Measurements from ENCODE around the gene CYP1A2. TPM values are rescaled to one million over a fixed set of nuclear protein-coding genes. Genes with fewer than 3 reads are reported as not detected.

CYP1A2 gene
- total and polyA plus RNA-seq, 2 of the 13 experiments (the other 11 are each of a cell fraction or from before 2014, with no cell fraction given), result 0.07 TPM; not detected in 1

GRCh38 chr15:74799856-74800558 lies 51.4 kb downstream of the CYP1A2 start (continued):
- TF ChIP-seq ZNF572 (CRISPR knock-in tag; IDR thresholded peaks at IDR 0.05) (no peak), WIZ (CRISPR knock-in tag; IDR thresholded peaks at IDR 0.05) (no peak), SMYD3 (CRISPR knock-in tag; IDR thresholded peaks at IDR 0.05) (no peak), NR2F2 (IDR thresholded peaks at IDR 0.05; ENCODE audit: borderline replicate concordance, low read depth) (no peak; the same call in 1 of the 2 replicates), ZNF205 (CRISPR knock-in tag; IDR thresholded peaks at IDR 0.05) (0 out of 2 replicates have a peak, but pooled peaks have one; percentile 42), SCMH1 (CRISPR knock-in tag; IDR thresholded peaks at IDR 0.05; ENCODE audit: borderline replicate concordance) (no peak), EED (CRISPR knock-in tag; IDR thresholded peaks at IDR 0.05) (no peak), KDM2A (CRISPR knock-in tag; IDR thresholded peaks at IDR 0.05; ENCODE audit: borderline replicate concordance, low read depth) (peak; percentile 70; the same call in 1 of the 2 replicates), ZNF772 (CRISPR knock-in tag; IDR thresholded peaks at IDR 0.05) (no peak), ZEB1 (IDR thresholded peaks at IDR 0.05; ENCODE audit: insufficient replicate concordance, low read depth) (no peak), HDAC1 (CRISPR knock-in tag; IDR thresholded peaks at IDR 0.05) (no peak), PAWR (CRISPR knock-in tag; IDR thresholded peaks at IDR 0.05; ENCODE audit: borderline replicate concordance) (no peak), CBX2 (IDR thresholded peaks at IDR 0.05; ENCODE audit: low read depth, low read length) (no peak), CBX2 (CRISPR knock-in tag; IDR thresholded peaks at IDR 0.05; ENCODE audit: low read depth) (no peak), NR2C2 (CRISPR knock-in tag; IDR thresholded peaks at IDR 0.05; ENCODE audit: borderline replicate concordance) (no peak), ZNF652 (CRISPR knock-in tag; IDR thresholded peaks at IDR 0.05; ENCODE audit: borderline replicate concordance, low read depth) (no peak), E2F2 (CRISPR knock-in tag; IDR thresholded peaks at IDR 0.05; ENCODE audit: borderline replicate concordance) (no peak), ZBTB21 (CRISPR knock-in tag; IDR thresholded peaks at IDR 0.05) (no peak), CEBPZ (IDR thresholded peaks at IDR 0.05; ENCODE audit: low read length) (no peak), NCOA2 (CRISPR knock-in tag; IDR thresholded peaks at IDR 0.05) (0 out of 2 replicates have a peak, but pooled peaks have one; percentile 13), TEF (CRISPR knock-in tag; IDR thresholded peaks at IDR 0.05) (no peak), TIGD3 (CRISPR knock-in tag; IDR thresholded peaks at IDR 0.05; ENCODE audit: borderline replicate concordance) (no peak), CAMTA2 (CRISPR knock-in tag; IDR thresholded peaks at IDR 0.05; ENCODE audit: borderline replicate concordance) (no peak), ATF3 (CRISPR knock-in tag; IDR thresholded peaks at IDR 0.05) (no peak)
